HG03095 (cell line): ENCODE data around the gene TLR8.

Experiments
- ATAC-seq: cut with Tn5 transposase; IDR thresholded peaks from one replicate; pipeline ENCODE4 v1.9.1; 2021; ENCODE audit warnings: moderate library complexity; ENCODE audit not compliant: unreplicated experiment

TLR8 gene

DNA sequence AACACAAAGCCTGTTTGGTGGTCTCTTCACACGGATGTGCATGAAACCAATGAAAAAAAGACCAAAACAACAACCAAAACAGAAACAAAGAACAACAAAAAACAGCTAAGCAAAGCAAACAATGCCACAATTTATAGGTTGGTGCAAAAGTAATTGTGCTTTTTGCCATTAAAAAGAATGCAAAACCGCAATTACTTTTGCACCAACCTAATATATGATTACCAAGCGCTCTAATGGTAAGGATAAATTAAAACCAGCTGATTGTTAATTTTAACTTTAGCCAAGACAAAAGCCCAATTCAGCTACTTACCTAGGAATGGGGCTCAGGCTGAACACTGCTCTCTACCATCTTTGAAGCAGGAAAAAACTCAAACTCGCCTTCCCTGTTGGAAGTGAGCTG lies 39.1 kb downstream of the TLR8 start:
- ATAC-seq: no peak

DNA sequence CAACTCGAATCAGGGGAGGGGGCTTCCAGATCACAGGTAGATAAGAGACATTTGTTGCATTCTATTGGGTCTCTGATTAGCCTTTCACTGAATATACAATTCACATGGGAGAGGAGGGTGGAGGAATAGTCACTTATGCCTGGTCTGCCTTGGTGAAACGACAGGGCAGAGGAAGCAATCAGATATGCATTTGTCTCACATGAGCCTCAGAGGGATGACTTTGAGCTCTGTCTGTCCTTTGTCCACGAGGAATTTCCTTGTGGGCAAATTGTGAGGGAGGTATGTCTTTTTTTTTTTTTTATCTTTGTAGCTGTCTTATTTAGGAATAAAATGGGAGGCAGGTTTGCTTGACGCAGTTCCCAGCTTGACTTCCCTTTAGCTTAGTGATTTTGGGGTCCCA lies 40.0 kb downstream of the TLR8 start:
- ATAC-seq: no peak

DNA sequence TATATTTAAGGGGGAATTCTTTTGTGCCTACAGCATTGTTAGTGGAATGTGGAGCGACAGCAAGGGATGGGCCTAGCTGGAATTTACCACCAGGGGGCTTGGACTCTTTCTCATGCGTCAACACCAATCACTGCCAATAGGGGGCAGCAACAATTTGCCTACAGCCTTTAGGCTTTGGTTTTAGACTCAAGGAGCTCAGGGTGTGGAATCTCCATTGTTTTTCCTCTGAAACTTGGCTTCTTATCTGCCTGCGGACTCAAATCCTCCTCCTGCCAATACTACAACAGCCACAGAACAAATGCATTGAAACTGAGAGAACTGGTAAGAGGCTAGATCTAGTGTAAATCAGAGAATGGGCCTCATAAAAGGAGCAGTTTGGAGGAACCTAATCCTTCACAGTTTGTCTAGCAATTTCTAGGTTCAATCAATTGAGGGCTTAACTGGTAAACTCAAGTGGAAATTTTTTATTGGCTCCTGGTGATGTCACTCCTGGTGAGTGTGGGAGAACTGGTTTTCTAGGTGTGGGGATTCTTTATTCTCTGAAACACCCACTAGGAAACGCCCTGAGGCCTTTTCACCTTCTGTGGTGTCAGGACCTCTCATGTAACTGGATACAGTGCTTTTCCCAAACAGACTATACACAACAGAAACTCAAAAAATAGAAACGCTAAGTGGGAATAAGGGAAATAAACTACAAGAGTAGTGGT lies 40.6 kb downstream of the TLR8 start:
- no peak for ATAC-seq

DNA sequence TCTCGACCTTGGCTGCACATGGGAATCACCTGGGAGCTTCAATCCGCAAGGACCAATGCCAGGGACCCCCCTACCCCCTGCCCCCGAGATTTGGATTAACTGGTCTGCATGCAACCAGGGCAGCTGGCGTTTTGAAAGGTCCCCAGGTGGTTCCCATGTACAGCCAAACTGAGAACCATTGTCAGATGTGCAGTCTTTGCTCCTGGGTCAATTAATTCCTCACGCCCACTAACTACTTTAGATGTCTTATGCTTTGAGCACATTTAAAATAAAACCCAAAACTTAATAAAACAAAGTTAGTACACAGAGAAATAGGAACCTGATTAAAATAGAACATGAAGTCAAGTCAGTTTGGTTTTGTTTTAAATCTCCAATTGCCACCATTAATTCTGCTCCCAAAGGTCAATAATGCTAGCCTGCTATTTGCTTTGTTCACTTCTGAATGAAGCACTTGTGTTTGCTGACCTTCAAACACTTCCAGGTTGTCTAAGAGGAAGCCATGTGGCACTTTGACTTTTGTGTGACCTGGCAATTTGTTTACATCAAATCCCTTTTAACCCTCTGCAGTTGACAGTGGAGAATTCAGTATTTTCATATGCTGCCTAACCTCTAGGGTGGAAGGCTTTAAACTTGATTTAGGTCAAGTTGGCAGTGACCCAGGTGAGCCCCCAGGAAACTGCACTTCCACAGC lies 41.3 kb downstream of the TLR8 start:
- no peak for ATAC-seq

DNA sequence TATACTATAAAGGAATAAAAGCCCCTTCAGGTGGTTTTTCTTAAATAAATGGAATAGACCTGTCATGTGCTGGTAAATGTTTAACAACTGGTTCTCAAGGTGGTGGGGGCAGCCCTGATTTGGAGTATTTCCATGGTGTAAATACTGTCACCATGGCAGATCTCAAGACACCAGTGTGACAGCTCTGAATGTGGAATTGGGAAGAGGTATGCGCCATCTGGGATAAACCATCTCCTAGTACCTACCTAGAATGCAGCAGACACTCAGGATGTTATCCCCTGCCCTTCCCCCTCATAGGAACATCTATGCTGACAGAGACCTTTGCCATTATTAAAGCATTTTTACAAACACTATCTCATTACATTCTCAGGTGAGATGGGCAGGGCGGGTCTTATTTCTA lies 42.1 kb downstream of the TLR8 start:
- no peak for ATAC-seq

DNA sequence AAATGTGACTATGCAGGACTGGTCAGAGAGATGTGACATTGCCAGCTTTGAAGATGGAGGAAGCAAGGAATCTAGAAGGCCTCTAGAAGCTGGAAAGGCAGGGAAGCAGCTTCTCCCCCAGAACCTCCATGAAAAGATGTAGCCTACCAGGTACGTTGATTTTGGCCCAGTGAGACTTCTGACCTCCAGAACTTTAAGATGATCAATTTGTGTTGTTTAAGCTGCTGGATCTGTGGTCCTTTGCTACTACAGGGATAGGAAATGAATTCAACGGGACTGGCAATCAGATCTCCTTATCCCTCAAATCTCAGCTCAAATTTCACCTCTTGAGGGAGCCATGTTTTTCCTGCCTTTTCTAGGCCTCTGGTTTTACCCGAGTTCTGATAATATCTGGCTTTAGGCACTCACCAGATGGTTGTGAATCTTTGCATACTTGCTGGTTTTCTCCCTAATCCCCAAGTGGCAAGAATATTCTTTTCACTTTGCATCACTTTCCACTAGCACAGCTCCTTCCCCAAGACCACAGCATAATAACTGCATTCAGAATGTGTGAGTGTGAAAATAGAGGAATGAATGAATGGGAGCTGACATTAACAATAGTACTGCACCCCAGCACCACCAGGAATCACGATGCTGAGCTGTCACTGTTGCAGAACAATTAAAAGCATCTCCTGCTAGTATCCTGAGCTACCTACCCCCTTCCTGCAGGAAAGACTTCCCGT lies 42.9 kb downstream of the TLR8 start:
- ATAC-seq: no peak

DNA sequence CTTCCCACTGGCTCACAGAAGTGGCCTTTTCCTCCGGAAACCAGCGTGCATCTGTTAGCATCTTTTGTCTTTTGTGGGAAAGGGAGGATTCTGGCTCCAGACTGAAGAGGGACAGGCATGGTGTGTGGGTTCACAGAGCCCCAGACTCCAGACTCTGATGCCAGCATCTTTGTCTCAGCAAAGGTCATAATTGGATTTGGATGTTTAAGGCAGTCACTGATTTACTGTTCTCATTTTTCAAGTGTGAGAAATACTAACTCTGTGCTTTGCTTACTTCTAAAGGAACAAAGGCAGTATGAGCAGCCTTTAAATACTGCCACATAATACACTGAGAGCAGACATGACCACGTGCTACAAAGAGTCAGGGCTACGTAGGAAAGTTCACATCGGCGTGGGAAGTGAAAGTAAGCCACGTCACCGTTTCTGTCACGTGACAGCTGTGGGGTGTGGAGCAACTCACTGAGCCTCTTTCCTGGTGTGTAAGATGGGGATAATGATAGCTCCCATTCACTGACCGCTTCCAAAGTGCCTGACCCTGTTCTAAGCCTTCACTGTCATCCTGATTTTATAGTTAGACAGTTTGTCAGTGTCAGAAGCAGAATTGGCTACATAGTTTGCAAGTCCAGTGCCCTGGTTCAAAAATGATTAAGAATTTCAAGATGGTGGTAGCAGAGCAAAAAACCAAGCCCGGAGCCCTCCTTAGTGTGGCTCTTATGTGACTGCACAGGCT lies 43.7 kb downstream of the TLR8 start:
- ATAC-seq: peak; percentile 56

DNA sequence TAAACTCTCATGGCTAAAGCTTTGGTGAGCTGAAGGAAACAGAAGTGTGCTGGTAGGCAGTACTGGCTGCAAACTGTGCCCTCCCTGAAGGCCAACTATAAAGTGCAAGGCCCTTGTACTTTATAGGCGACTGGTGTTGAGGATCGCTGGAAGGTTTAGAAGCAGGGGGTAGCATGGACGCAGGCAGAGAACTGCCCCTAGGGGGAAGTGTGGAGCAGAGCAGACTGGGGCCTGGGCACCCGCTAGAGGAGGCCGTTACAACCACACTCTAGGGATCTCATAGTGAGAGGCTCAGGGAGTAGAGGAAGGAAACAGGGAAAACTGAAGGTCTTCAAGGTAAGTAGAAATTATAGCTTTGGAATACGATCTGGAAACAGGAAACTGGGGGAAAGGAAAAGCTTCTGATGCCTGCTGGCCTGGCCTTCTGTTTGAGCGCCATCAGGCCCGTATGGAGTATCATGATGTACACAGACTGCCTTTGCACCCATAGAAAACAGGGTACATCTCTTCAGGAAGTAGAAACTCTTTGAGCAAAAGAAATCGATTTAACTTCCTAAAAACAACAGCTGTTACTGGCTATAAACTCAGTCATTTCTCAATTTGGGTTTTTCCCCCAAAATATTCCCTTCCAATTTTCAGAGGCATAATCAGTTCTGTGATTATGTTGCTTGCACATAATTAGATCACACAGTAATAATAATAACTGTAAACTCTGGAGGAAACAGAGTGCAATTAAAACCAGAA lies 44.6 kb downstream of the TLR8 start:
- ATAC-seq: peak; percentile 46

DNA sequence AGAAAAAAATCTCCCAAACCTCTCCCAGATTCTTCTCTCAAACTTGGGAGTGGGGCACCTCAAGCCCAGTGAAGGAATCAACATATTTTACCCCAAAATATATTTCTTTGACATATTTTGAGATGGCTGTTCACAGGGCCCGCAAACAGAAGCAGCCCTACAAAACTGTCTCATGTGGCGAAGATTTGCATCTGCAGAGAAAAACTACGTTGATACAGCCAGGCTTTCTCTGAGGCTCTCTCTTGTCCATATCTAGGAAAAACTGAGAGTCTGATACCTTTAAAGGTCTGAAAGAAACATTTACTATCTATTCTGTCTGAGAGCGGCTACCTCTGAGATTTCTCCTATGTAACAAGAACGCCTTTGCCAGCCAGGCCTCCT lies 45.2 kb downstream of the TLR8 start:
- ATAC-seq: no peak

DNA sequence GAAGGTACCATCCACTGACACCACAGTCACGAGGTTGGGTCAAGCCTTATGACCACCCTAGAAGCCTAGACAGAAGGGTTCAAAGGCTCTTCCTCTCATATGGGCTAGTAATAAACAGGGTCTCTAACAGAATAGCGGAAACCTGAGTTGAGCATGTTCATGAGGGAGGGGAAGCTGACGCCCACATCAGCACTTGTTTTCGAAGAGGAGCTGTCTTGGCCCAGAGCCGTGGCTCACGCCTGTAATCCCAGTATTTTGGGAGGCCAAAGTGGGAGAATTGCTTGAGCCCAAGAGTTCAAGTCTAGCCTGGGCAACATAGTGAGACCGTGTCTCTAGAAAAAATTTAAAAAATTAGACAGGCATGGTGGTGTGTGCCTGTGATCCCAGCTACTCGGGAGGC lies 47.0 kb downstream of the TLR8 start:
- no peak for ATAC-seq

DNA sequence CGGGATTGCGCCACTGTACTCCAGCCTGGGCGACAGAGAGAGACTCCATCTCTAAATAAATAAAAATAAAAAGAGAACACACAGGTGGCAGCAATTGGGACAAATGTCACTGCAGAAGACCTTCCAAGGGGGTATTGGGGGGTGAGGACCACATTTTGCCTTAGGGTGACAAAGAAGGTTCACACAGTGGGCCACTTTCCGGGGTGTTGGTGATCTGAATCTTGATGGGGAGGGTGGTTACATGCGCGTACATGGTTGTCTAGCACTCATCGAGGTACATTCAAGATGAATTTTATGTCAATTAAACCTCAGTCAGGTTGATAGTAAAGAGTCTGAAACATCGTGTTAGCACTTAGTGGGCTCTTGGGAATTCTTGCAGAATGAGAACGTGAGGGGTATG lies 48.0 kb downstream of the TLR8 start:
- ATAC-seq: no peak

DNA sequence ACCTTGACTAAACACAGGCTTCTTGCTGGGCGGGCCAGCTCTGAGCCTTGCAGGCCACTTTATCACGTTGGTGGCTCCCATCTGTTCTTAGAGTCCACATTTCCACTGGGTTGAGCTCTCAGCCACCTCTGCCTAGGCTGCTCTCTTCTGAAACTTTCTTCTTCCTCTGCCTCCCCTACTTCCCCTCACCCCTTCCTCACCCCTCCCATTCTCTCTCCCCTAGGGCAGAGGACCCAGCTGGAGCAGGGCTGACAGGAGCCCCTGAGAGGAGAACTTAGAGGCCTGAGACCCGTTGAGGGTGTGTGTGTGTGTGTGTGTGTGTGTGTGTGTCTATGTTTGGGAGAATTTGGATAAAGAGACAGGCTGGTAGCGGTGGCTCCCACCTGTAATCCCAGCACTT lies 48.6 kb downstream of the TLR8 start:
- no peak for ATAC-seq

DNA sequence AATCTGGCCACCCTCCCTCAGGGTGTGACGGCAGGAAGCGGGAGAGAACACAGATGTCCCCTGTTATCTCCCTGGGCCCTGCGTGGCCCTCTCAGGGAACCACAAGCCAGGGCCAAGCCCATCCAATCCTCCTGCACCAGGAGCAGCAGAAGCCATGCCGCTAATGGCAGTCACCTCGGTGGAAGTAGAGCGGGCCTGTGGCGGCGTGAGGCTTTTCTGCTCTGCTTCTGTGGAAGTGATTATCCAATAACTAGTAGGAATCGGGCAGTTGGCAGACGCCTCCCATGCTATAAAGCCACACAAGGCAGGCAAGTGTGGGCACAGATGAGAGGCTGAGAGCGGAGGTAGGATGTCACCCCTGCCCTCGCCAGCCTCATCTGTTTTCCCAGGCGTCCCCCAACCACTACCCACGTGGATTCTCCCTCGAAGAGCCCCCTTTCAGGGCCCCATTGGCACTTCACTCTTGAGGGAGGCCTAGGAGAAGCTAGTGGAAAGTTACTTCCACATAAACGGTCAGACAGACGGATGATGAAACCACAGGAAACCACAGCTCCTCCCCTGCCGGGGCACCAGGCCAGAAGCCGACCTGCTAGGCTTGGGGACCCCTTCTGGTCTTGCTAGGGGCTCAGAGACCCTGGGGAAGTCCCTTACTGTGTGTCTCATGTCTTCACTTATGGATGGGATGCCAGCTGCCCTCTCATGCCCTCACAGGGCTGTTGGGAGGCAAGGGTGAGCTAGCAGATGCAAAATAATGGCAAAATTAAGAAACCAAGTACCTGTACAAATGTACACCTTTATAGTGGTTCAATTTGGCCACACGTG lies 49.7 kb downstream of the TLR8 start:
- peak; percentile 37 for ATAC-seq

DNA sequence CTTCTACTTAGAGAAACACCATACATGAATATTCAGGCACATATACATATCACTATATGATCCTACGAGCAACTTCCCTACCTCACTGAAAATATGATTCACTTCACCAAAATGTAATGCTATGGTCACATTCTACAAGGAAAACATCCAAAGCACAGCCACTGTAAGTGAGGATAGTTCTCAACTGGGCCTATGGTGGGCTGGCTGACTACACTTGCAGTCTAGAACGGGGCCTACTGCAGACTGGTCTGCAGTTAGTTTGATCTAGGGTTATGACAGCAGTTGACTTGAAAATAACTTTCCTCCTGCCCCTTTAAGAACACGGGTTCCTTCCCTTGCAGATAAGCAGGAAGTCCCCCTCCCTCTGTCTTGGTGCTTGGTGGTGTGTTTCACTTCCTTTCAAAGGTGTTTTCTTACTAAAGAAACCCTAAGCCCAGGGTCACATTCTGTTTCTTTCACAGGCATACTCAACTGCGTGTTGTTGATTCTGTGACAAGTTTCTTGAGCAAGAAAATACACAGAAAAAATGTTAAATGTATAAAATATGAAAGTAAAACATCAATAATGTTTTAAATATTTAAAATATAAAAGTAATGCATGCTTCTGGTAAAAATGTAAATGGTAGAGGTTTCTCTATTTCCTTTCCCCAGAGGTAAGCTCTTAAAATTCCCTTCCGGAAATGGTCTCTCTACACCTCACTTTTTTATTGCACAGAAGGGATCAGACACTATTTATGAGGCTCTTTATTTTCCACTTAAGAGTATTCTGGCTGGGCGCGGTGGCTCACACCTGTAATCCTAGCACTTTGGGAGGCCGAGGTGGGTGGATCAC lies 50.5 kb downstream of the TLR8 start:
- peak; percentile 67 for ATAC-seq

DNA sequence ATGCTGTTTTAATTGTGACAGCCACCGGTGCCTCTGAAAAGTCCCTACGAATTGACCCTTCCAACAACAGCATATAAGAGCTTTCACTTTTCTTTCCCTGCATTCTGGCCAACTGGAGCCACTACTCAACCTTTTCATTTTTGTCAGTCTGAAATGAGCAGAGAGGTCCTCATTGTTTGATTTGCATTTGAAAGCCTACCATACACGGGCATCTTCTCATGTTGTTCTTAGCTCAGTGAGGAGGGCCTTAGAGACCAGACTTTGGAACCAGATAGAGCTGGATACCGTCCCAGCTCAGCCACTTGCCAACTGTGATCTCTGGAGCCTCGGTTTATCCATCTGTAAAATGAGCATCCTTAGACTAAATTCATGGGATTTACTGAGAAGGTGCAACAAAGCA lies 51.6 kb downstream of the TLR8 start:
- ATAC-seq: no peak

DNA sequence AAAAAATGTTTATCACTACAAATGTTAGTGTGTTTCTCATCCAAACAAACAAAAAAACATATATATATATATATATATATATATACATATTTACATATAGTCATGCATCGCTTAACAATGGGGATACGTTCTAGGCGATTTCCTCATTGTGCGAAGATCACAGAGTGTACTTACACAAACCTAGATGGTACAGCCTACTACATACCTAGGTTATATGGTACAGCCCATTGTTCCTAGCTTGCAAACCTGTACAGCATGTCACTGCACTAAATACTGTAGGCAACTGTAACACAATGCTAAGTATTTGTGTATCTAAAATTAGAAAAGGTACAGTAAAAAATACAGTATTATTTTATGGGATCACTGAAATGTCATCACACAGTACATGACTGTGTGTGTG lies 52.0 kb downstream of the TLR8 start:
- no peak for ATAC-seq

DNA sequence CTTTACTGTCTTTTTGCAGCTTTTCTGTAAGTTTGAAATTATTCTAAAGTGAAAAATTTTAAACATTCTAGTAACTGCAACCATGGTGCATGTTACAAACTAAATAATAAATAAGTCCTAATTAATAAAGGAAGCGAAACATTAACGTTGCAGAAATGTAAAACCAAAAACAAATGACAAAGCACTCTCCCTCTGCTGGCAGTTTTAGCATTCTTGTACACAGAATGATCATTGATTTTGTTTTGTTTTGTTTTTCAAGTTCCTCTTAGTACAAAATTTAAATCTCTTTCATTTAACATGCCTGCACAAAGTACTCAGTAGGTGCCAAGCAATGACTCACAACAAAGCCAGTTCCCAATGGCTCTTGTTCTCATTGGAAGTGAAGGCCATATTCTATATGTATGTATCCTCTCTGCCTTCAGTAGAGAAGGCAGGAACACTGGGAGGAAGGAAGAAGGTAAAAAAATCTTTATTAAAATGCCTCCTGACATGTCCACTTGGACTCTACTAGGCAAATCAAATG lies 54.8 kb downstream of the TLR8 start:
- no peak for ATAC-seq

DNA sequence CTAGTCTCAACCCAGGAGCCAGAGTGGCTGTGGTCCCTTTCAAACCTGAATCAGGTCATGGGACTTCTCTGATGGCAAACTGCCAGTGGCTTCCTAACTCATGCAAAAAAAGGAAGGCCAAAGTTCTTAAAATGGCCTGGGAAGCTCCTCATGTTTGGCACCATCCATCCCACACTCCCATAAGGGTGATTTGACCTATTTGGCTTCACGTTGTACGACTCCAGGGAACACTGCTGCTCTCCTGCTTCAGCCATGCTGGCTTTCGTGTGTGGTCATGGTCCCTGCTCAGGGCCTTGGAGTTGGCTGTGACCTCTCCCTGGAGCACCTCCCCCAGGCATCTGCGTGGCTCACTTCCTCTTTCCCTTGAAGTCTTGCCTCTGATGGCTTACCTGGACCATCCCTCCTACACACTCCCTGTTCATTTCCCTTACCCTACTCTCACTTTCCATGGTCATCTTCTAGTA lies 55.7 kb downstream of the TLR8 start:
- ATAC-seq: no peak
